Mucosa of rectum (tissue), 2 donors: ENCODE data around the gene FAM90A1.
"Not testable (repeated sequence)": the region's sequence is repeated elsewhere in the genome, so short reads cannot be mapped to it uniquely, and the experiment has no call there.

Experiments
- H3K27ac ChIP-seq, 2 donors: one replicate each; pipeline ENCODE4 v1.7.0; 2013; ENCODE audit warnings: inconsistent platforms in 2 of 2, low read depth in 2 of 2, low read length in 2 of 2
- H3K27me3 ChIP-seq, 2 donors: one replicate each; pipeline ENCODE4 v1.7.0; 2013; ENCODE audit warnings: low read length in 2 of 2; ENCODE audit not compliant: control insufficient read depth in 2 of 2, insufficient read depth in 2 of 2
- H3K36me3 ChIP-seq, 2 donors: one replicate each; pipeline ENCODE4 v1.7.0; 2013; ENCODE audit warnings: low read length in 2 of 2; ENCODE audit not compliant: control insufficient read depth in 2 of 2, insufficient read depth in 2 of 2
- H3K4me1 ChIP-seq, 2 donors: one replicate each; pipeline ENCODE4 v1.7.0; 2013; ENCODE audit warnings: low read length in 2 of 2, mild to moderate bottlenecking in 1 of 2; ENCODE audit not compliant: control insufficient read depth in 2 of 2, insufficient read depth in 2 of 2
- H3K4me3 ChIP-seq, 2 donors: one replicate each; pipeline ENCODE4 v1.7.0; 2013; ENCODE audit warnings: low read length in 2 of 2
- H3K9ac ChIP-seq, 2 donors: one replicate each; pipeline ENCODE4 v1.7.0; 2013; ENCODE audit warnings: low read length in 2 of 2, low read depth in 1 of 2, mild to moderate bottlenecking in 1 of 2
- H3K9me3 ChIP-seq, 2 donors: one replicate each; pipeline ENCODE4 v1.7.0; 2013; ENCODE audit warnings: low read length in 2 of 2; ENCODE audit not compliant: control insufficient read depth in 2 of 2
- donor health status: healthy.
- donor health status: Normal muscosa, but diverticular disease.

FAM90A1 gene, protein sequence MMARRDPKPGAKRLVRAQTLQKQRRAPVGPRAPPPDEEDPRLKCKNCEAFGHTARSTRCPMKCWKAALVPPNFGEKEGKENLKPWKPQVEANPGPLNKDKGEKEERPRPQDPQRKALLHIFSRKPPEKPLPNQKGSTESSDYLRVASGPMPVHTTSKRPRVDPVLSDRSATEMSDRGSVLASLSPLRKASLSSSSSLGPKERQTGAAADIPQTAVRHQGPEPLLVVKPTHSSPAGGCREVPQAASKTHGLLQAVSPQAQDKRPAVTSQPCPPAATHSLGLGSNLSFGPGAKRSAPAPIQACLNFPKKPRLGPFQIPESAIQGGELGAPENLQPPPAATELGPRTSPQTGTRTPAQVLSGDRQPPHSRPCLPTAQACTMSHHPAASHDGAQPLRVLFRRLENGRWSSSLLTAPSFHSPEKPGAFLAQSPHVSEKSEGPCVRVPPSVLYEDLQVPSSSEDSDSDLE

DNA sequence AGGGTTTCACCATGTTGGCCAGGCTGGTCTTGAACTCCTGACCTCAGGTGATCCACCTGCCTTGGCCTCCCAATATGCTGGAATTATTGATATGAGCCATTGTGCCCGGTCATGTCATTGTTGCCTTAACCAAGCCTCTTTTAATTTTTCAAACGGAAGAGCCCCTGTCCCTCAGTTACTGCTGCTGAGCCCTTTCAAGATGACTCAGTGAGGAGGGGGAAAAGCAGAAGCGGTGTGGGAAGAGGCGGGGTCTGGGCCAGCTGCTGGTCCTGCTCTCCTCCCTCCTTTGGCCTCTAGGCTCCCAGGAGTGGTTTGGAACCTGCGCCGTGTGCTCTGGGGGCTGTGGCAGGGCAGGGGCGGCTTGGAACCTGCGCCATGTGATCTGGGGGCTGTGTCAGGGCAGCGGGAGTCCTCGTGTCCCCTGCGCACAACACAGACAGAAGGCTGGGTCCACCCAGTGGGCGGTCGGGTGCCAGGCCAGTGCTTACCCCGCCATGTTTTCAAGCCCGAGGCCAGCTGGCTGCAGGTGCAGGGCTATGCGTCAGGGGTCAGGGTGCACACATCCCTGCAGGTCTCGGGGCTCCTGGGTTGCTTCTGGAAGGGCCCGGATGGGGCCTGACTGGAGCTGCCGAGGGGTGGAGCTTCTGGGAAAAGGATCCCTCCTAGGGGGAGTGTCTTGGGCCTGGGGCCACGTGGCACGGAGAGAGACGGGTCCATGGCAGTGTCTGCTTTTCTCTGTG lies at the start of gene FAM90A1:
Gene FAM90A1, minus strand, starts transcription at position 627 of the 740 bp plus-strand sequence. CDS start 2,786 bp downstream, outside the sequence.
- H3K9me3 ChIP-seq, H3K9ac ChIP-seq, H3K27ac ChIP-seq, H3K36me3 ChIP-seq, H3K27me3 ChIP-seq, H3K4me1 ChIP-seq: not testable (repeated sequence)
- peak within 1 kb of the TSS; percentile 35 to 44 for H3K4me3 ChIP-seq

DNA sequence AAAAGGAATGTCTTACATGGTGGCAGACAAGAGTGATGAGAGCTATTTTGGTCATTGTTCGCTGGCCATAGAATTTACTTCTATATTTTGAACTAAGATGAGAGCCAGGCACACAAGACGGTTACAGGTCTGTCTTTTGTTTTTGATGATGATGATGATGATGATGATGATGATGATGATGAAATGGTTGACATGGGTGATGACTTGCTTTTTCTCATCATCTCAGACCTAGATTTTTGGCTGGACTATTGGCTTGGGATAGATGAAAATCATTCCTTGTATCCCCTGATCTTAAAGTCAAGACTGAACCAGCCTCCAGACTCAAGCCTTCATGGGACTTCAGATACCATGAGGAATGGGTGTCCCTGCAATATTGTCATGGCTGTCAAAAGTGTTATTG lies 49.0 kb upstream of the FAM90A1 start:
- not testable (repeated sequence) for H3K9ac ChIP-seq, H3K4me1 ChIP-seq, H3K9me3 ChIP-seq, H3K4me3 ChIP-seq, H3K27me3 ChIP-seq, H3K27ac ChIP-seq, H3K36me3 ChIP-seq

DNA sequence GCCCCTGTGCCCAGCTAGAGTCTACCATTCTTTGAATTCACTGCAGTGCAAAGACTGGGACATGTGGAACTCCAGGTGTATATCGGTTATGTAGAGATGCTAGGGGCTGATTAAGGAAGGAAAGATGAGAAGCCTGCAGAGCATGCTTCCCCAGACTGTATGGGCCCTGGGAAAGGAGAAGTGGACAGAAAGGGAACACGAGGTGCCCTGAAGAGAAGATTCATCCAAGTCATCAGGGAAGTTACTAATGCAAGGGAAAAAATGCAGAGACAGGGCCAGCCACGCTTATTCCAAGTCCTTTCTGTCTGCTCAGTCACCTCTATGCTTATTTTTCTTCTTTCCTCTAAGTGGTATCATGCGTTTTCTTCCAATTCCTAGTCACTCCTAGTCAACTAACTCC lies 39.3 kb upstream of the FAM90A1 start:
- H3K4me3 ChIP-seq, H3K9ac ChIP-seq, H3K9me3 ChIP-seq, H3K27ac ChIP-seq, H3K4me1 ChIP-seq, H3K27me3 ChIP-seq, H3K36me3 ChIP-seq: not testable (repeated sequence)

DNA sequence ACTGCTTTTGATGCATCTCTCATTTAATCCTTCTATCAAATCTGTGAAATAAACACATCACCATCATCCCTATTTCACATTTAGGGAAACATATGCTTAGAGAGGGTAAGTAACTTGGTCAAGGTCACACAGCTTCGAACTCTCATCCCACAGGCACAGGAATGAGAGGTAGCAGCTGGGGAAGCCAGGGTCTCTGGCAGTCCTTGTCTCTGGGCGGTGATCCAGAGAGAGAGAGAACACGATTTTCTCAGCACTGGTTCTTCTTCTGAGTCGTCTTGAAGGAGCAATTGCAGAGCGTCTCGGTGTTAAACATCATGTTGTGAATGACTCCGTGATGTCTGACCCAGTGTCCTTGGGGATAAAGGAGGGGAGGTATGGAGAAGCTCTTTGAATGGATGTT lies 36.8 kb upstream of the FAM90A1 start:
- H3K27ac ChIP-seq, H3K4me1 ChIP-seq, H3K4me3 ChIP-seq, H3K36me3 ChIP-seq, H3K9ac ChIP-seq, H3K9me3 ChIP-seq, H3K27me3 ChIP-seq: not testable (repeated sequence)

DNA sequence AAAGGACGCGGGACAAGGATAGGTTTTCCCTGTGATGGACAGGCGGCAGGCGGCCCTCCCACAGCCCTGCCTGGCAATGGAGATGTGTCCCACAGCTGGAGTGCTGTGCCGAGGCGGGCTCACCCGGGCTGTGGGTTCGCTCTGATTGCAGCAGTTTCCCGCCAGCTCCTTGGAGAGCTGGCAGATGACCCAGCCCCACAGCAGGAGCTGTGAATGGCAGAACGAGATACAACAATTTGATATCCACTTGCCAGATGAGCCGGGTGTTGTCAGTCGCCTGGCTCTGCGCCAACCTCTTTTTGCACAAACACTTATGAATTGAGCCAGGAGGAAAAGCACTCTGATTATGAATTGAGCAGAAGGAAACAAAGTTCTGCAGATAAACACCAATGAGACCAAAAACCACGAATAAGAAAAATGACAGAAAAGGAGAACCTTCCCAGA lies 33.7 kb upstream of the FAM90A1 start:
- not testable (repeated sequence) for H3K27ac ChIP-seq, H3K9me3 ChIP-seq, H3K9ac ChIP-seq, H3K36me3 ChIP-seq, H3K4me3 ChIP-seq, H3K4me1 ChIP-seq, H3K27me3 ChIP-seq

DNA sequence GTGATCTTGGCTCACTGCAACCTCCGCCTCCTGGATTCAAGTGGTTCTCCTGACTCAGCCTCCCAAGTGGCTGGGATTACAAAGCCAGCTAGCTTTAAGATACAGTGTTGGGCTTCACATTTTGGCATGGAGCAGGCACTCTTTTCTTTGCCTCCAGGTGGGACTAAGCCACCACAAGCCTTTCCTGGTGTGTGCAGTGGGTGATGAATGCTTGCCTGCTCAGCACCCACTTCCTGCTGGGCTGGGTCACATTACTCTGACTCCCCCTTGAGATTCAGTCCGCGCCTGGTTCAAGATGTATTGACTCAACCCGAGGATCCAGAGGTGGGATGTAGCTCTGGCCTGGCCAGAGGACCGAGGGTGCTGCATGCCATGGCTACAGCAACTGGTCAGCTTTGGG lies 28.9 kb upstream of the FAM90A1 start:
- H3K36me3 ChIP-seq, H3K9me3 ChIP-seq, H3K9ac ChIP-seq, H3K27ac ChIP-seq, H3K4me3 ChIP-seq, H3K27me3 ChIP-seq, H3K4me1 ChIP-seq: not testable (repeated sequence)

DNA sequence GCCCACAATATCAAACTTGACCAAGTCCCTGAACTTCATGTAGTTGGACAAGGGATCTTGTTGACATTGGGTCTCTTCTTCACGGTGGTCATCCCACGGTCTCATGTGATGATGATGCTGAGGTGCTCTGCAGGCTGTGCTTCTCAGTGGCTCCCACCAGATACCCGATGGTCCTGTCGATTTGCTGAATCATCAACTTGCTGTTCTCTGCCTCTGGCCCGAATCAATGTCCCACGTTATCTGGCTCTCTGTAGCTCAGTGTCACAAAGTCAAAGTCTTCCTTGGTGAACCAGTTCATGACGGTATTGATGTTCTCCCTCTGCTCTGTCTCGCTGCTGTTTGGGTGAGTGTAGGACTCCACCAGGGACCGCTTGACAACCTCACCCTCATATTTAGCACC lies 27.3 kb upstream of the FAM90A1 start:
- H3K9ac ChIP-seq, H3K27me3 ChIP-seq, H3K4me3 ChIP-seq, H3K9me3 ChIP-seq, H3K4me1 ChIP-seq, H3K27ac ChIP-seq, H3K36me3 ChIP-seq: not testable (repeated sequence)

DNA sequence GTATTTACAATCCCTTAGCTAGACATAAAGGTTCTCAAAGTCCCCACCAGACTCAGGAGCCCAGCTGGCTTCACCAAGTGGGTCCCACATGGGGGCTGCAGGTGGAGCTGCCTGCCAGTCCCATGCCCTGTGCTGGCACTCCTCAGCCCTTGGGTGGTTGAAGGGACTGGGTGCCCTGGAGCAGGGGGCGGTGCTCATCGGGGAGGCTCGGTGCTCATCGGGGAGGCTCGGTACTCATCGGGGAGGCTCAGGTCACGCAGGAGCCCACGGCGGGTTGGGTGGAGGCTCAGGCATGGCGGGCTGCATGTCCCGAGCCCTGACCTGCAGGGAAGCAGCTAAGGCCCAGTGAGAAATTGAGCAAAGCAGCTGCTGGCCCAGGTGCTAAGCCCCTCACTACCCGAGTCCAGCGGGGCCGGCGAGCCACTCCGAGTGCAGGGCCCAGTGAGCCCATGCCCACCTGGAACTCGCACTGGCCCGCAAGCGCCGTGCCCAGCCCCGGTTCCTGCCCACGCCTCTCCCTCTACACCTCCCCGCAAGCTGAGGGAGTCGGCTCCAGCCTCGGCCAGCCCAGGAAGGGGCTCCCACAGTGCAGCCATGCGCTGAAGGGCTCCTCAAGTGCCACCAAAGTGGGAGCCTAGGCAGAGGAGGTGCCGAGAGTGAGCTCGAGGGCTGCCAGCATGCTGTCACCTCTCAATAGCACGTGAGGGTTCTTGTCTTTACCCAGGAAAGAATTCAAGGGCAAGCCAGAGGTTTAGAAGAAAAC lies 24.8 kb upstream of the FAM90A1 start:
- H3K9me3 ChIP-seq, H3K4me3 ChIP-seq, H3K27me3 ChIP-seq, H3K36me3 ChIP-seq, H3K4me1 ChIP-seq, H3K27ac ChIP-seq, H3K9ac ChIP-seq: not testable (repeated sequence)

DNA sequence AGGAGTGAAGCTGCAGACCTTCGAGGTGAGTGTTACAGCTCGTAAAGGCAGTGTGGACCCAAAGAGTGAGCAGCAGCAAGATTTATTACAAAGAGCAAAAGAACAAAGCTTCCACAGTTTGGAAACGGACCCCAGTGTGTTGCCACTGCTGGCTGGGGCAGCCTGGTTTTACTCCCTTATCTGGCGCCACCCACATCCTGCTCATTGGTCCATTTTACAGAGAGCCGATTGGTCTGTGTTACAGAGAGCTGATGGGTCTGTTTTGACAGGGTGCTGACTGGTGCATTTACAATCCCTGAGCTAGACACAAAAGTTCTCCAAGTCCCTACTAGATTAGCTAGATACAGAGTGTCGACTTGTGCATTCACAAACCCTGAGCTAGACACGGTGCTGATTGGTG lies 24.2 kb upstream of the FAM90A1 start:
- H3K9me3 ChIP-seq, H3K27me3 ChIP-seq, H3K4me1 ChIP-seq, H3K36me3 ChIP-seq, H3K4me3 ChIP-seq, H3K9ac ChIP-seq, H3K27ac ChIP-seq: not testable (repeated sequence)

DNA sequence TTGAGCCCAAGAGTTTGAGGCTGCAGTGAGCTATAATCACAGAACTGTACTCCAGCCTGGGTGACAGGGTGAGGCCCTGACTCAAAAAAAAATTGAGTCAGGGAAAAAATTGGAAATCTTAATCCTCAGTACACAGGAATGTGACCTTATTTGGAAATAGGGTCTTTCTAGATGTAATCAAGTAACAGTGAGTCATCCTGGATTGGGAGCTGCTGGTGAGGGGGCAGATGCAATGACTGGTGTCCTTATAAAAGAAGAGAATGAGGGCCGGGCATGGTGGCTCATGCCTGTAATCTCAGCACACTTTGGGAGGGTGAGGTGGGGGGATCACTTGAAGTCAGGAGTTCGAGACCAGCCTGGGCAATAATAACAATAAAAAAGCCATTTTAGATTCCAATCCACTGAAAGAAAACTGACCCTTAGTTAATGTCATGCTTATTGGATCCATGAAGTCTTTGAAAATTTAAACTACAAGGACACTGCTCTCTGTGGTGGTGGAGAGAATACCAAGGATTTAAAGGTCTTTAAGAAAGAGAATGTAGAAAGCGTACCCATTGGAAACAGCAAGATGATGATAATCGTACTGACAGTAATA lies 19.6 kb upstream of the FAM90A1 start:
- H3K4me1 ChIP-seq, H3K36me3 ChIP-seq, H3K27me3 ChIP-seq, H3K27ac ChIP-seq, H3K9me3 ChIP-seq, H3K9ac ChIP-seq, H3K4me3 ChIP-seq: not testable (repeated sequence)
